ENCODE measurements around the gene DDOST. TPM values are rescaled to one million over a fixed set of nuclear protein-coding genes. Genes with fewer than 3 reads are reported as not detected.

The DDOST gene
- total and polyA plus RNA-seq, 10 of the 15 experiments (the other 5 are each of a cell fraction or from before 2014, with no cell fraction given) = 100 to 274 (median 201) TPM

DNA sequence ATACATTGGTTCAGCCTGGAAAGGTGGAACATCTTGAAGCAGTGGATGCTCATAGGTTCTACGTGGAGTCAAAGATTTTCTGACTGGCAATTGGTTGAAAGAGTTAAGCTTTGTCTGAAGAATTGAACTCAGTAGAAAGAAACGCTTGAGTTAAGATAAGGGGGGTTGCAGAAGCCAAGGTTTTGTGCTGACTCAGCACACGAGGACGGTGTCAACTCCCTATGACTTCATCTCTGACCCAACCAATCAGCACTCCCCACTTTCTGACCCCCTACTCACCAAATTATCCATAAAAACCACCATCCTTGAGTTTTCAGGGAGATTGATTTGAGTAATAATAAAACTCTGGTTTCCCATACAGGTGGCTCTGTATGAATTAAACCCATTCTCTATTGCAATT is 30.4 kb downstream of the DDOST start:
- ChIA-PET POLR2A (interaction anchor here (0.6 kb wide), 1 partner anchor 585 kb away, joined by 3 read pairs; no protein-coding TSS in a partner anchor), CTCF (interaction anchor here (0.9 to 2.5 kb wide), 4 partner anchors 8 to 563 kb away, joined by 3 to 10 read pairs (median 4); partner anchors contain the start of gene DDOST), RAD21 (ENCODE audit: unreplicated experiment) (no interaction called here), SMC1A (ENCODE audit: uncharacterized antibody, unreplicated experiment) (interaction anchor here (0.6 kb wide), 1 partner anchor 1419 kb away, joined by 3 read pairs; no protein-coding TSS in a partner anchor)
- Histone ChIP-seq H2AFZ (ENCODE audit: control insufficient read depth, low read depth, low read length) (no peak overlapping the region), H3K4me3 (no peak overlapping the region), H3K9me3 (replicated peaks; ENCODE audit: control insufficient read depth, insufficient read depth, low read length) (no peaks in the 10 kb centered on the region; the same call in 2 of the 3 replicates), H3K4me1 (ENCODE audit: control insufficient read depth, insufficient read depth, low read length) (peaks cover 8% of the 10 kb centered on the region; the same call in 1 of the 2 replicates), H3K79me2 (ENCODE audit: control insufficient read depth, insufficient read depth, low read length) (no peaks in the 10 kb centered on the region), H3K9ac (ENCODE audit: control insufficient read depth, insufficient read depth, low read length) (no peak overlapping the region), H3K27ac (ENCODE audit: control insufficient read depth, insufficient read depth) (no peak overlapping the region), H3K4me2 (ENCODE audit: control insufficient read depth, insufficient read depth) (no peak overlapping the region), H4K20me1 (ENCODE audit: control insufficient read depth, insufficient read depth) (no peaks in the 10 kb centered on the region), H3K36me3 (ENCODE audit: control insufficient read depth in 2 of 2, insufficient read depth in 2 of 2, low read length in 1 of 2) (no peaks in the 10 kb centered on the region), H3K27me3 (replicated peaks in 1 of 2; ENCODE audit: control insufficient read depth in 2 of 2, insufficient read depth in 2 of 2, low read length in 1 of 2) (no peaks in the 10 kb centered on the region)
- no peak for DNase-seq (ENCODE audit: low read depth, low spot score)
- no peak for FAIRE-seq
- intact Hi-C loops (cut with micrococcal nuclease; ENCODE audit: unreplicated experiment) = loop anchor here (10.0 kb wide), 1 partner anchor 416 kb away; no protein-coding TSS in a partner anchor
- ATAC-seq = no peak
- WGBS (ENCODE audit: insufficient coverage, insufficient replicate concordance, low lambda C conversion rate, missing lambda C conversion rate) = 33% methylated on average over 4 of the region's 4 CpGs
- in situ Hi-C loops (cut with MboI) = no loop called here
- no TSS peak for BruUV-seq (replicated peaks)
- TF ChIP-seq, protein P1, sequence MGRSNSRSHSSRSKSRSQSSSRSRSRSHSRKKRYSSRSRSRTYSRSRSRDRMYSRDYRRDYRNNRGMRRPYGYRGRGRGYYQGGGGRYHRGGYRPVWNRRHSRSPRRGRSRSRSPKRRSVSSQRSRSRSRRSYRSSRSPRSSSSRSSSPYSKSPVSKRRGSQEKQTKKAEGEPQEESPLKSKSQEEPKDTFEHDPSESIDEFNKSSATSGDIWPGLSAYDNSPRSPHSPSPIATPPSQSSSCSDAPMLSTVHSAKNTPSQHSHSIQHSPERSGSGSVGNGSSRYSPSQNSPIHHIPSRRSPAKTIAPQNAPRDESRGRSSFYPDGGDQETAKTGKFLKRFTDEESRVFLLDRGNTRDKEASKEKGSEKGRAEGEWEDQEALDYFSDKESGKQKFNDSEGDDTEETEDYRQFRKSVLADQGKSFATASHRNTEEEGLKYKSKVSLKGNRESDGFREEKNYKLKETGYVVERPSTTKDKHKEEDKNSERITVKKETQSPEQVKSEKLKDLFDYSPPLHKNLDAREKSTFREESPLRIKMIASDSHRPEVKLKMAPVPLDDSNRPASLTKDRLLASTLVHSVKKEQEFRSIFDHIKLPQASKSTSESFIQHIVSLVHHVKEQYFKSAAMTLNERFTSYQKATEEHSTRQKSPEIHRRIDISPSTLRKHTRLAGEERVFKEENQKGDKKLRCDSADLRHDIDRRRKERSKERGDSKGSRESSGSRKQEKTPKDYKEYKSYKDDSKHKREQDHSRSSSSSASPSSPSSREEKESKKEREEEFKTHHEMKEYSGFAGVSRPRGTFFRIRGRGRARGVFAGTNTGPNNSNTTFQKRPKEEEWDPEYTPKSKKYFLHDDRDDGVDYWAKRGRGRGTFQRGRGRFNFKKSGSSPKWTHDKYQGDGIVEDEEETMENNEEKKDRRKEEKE (IDR thresholded peaks at IDR 0.05) = no peak
- TF ChIP-seq SUPT20H (IDR thresholded peaks at IDR 0.05; ENCODE audit: borderline replicate concordance, control insufficient read depth, low read depth, low read length) = no peak
- TF ChIP-seq, protein P2, sequence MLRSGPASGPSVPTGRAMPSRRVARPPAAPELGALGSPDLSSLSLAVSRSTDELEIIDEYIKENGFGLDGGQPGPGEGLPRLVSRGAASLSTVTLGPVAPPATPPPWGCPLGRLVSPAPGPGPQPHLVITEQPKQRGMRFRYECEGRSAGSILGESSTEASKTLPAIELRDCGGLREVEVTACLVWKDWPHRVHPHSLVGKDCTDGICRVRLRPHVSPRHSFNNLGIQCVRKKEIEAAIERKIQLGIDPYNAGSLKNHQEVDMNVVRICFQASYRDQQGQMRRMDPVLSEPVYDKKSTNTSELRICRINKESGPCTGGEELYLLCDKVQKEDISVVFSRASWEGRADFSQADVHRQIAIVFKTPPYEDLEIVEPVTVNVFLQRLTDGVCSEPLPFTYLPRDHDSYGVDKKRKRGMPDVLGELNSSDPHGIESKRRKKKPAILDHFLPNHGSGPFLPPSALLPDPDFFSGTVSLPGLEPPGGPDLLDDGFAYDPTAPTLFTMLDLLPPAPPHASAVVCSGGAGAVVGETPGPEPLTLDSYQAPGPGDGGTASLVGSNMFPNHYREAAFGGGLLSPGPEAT (IDR thresholded peaks at IDR 0.05; ENCODE audit: low read depth) = no peak
- TF ChIP-seq, protein P3, sequence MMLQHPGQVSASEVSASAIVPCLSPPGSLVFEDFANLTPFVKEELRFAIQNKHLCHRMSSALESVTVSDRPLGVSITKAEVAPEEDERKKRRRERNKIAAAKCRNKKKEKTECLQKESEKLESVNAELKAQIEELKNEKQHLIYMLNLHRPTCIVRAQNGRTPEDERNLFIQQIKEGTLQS (IDR thresholded peaks at IDR 0.05; ENCODE audit: borderline replicate concordance, extremely low read depth, low read depth, low read length) = no peak
- TF ChIP-seq, protein P4, sequence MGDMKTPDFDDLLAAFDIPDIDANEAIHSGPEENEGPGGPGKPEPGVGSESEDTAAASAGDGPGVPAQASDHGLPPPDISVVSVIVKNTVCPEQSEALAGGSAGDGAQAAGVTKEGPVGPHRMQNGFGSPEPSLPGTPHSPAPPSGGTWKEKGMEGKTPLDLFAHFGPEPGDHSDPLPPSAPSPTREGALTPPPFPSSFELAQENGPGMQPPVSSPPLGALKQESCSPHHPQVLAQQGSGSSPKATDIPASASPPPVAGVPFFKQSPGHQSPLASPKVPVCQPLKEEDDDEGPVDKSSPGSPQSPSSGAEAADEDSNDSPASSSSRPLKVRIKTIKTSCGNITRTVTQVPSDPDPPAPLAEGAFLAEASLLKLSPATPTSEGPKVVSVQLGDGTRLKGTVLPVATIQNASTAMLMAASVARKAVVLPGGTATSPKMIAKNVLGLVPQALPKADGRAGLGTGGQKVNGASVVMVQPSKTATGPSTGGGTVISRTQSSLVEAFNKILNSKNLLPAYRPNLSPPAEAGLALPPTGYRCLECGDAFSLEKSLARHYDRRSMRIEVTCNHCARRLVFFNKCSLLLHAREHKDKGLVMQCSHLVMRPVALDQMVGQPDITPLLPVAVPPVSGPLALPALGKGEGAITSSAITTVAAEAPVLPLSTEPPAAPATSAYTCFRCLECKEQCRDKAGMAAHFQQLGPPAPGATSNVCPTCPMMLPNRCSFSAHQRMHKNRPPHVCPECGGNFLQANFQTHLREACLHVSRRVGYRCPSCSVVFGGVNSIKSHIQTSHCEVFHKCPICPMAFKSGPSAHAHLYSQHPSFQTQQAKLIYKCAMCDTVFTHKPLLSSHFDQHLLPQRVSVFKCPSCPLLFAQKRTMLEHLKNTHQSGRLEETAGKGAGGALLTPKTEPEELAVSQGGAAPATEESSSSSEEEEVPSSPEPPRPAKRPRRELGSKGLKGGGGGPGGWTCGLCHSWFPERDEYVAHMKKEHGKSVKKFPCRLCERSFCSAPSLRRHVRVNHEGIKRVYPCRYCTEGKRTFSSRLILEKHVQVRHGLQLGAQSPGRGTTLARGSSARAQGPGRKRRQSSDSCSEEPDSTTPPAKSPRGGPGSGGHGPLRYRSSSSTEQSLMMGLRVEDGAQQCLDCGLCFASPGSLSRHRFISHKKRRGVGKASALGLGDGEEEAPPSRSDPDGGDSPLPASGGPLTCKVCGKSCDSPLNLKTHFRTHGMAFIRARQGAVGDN (IDR thresholded peaks at IDR 0.05) = no peak
- TF ChIP-seq, protein P5, sequence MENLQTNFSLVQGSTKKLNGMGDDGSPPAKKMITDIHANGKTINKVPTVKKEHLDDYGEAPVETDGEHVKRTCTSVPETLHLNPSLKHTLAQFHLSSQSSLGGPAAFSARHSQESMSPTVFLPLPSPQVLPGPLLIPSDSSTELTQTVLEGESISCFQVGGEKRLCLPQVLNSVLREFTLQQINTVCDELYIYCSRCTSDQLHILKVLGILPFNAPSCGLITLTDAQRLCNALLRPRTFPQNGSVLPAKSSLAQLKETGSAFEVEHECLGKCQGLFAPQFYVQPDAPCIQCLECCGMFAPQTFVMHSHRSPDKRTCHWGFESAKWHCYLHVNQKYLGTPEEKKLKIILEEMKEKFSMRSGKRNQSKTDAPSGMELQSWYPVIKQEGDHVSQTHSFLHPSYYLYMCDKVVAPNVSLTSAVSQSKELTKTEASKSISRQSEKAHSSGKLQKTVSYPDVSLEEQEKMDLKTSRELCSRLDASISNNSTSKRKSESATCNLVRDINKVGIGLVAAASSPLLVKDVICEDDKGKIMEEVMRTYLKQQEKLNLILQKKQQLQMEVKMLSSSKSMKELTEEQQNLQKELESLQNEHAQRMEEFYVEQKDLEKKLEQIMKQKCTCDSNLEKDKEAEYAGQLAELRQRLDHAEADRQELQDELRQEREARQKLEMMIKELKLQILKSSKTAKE (IDR thresholded peaks at IDR 0.05; ENCODE audit: low read depth, poor library complexity, severe bottlenecking) = no peak
